GM10847 (cell line): ENCODE measurements around the gene ZBTB37.

Source experiments
- POLR2A ChIP-seq: IDR thresholded peaks from 2 replicates; pipeline ENCODE4 v1.6.1; 2011; ENCODE audit not compliant: insufficient read length; ENCODE audit errors: extremely low read depth

ZBTB37 gene, protein sequence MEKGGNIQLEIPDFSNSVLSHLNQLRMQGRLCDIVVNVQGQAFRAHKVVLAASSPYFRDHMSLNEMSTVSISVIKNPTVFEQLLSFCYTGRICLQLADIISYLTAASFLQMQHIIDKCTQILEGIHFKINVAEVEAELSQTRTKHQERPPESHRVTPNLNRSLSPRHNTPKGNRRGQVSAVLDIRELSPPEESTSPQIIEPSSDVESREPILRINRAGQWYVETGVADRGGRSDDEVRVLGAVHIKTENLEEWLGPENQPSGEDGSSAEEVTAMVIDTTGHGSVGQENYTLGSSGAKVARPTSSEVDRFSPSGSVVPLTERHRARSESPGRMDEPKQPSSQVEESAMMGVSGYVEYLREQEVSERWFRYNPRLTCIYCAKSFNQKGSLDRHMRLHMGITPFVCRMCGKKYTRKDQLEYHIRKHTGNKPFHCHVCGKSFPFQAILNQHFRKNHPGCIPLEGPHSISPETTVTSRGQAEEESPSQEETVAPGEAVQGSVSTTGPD

DNA sequence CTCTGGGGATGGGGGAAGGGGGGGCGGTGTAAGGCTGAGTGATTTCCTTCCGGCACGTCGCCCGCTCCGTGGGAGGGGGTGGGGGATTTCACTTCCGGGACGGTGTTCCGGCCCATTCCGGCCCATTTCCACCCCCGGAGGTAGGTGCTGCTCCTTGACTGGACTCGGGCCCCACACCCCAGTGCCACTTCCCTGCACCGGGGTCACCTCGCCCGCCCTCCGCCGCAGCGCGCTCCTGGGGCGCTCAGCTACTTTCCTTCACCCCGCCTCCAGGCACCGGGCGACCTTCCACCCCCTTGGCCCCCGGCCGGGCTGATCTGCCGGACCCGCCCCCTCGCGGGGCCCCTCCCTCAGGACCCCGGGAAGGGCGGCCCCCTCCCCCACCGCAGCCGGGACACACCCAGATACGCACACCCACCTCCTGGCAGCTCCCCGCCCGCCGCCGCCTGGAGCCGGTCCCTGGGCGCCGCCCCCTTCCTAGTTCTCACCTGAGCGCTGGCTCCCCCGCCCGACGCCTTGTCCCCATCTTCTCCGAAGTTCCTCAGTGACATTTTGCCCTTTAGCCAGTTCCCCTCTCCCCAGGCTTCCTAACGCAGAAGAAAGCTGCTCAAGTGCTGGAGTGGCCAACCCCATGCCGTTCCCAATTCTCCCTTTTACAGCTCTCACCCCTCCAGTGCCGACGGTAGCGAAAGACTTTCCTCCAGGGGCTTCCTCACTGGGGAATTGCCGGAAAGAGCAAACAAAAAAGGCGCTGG is at the start of gene ZBTB37:
TSS of gene ZBTB37 (plus strand) at position 115 of the 755 bp plus-strand sequence. CDS start 1,846 bp downstream, outside the sequence.
- TF ChIP-seq POLR2A = peak; percentile 29

DNA sequence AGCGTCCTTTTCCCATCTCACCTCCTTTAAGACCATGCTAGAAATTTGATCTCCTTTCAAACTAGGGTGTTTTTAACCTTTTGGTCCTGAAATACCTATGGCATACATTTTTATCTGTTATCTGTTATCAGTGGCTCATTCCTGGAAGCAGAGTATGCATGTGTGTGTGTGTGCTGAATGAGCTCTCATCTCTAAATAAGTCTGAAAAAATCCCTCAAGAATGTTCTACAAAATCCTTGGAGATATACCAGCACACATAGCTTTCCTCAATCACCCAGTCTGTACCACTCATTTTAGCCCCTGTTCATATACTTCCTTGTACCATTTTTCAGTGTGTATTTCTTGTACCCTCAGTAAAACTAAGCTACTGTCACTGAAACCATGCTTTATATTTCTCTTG is 49.7 kb upstream of the ZBTB37 start:
- no peak for TF ChIP-seq POLR2A

DNA sequence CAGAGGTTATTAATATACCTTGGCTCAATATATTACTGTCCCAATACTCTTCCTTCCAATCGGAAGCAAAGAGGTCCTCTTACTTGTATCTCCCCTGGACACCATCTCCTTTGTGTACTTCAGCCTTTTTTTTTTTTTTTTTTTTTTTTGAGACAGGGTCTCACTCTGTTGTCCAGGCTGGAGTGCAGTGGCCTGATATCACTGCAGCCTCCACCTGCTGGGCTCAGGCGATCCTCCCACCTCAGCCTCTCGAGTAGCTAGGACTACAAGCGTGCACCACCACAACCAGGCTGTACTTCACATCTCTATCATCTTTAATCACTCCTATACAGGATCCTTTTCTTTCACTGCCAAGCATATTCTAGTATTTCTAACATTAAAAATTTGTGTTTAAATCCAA is 46.5 kb upstream of the ZBTB37 start:
- TF ChIP-seq POLR2A = no peak

DNA sequence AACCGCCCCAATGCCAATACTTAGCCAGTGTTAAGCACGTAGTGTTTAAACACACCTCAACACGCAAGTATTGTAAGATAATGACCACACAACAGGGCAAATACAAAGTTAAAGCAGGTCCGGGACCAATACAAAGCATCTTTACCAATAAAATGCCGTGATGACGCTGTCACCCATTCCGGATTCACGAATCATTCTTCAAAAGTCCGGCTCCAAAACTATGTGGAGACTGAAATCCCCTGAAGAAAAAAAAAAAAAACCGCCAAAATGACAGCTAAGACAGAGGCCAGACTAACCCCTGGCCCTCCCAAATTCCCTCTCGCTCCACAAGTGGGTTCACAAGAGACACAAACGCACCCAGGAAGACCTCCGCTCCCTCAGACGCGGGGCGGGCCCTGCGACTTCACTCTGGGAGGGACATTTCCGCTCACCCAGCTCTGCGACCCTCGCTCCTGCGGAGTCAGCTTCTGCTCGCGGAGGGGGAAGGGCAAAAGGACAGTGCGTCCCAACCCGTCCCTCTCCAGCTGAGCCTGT is 44.3 kb upstream of the ZBTB37 start:
- TF ChIP-seq POLR2A = no peak

DNA sequence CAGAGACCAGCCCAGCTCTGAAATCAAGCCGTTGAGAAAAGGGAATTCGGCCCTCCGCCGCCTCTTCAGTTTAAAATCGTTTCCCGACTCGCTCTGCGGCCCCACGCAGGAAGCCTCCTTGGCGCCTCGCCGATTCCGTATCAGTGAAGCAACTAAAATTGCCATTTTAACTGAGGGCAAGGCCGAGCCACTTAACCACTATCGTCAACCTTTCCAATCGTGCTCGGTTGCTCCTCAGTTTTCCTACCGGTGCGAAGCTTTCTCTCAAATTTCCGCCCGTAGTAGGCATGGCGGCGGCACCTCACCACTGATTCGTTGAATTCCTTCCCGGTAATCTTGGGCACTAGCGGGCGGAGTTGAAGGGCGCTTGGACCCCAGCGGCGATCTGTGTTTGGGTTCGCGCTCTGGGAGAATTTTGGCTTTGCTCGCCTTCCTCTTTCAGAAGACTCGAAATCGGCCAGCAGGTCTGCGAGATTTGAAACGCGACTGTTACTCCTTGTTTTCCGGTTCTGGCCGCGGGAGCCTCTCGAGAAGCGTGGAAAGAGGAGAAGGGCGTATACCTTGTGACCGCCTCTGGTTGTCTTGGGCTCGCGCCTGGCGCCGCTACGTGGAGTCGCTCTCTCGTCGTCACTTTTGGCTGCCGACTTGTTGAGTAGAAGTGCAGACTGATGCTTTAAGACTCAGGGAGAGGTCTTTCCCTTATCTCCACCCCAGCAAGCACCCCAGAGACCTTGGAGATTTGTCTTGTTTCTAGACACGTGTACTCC is 43.7 kb upstream of the ZBTB37 start, which contains the start of the genes CENPL and DARS2:
TSS of gene CENPL (minus strand) at position 569 of the 767 bp plus-strand sequence. CDS start 13,584 bp downstream, outside the sequence.
TSS of gene DARS2 (plus strand) at position 359 of the 767 bp plus-strand sequence. CDS start 557 bp downstream, outside the sequence.
- peak; percentile 52 for TF ChIP-seq POLR2A

DNA sequence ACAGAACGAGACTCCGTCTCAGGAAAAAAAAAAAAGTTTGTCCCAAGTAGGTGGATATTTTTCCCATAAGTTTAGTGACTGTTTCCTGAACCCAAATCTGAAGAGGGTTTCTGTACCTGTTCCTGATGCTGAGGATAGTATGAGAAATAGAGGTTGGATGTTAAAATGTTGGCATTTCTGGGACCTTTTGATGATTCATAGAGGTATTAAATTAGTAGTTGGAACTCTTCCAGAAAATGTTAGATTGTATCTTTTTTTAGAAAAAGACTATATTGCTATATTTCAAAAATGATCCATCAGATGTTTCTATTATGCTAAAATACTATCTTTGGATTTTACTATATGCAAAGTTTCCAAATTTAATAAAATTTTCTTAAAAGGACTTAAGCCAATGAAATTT is 40.6 kb upstream of the ZBTB37 start:
- TF ChIP-seq POLR2A = no peak

DNA sequence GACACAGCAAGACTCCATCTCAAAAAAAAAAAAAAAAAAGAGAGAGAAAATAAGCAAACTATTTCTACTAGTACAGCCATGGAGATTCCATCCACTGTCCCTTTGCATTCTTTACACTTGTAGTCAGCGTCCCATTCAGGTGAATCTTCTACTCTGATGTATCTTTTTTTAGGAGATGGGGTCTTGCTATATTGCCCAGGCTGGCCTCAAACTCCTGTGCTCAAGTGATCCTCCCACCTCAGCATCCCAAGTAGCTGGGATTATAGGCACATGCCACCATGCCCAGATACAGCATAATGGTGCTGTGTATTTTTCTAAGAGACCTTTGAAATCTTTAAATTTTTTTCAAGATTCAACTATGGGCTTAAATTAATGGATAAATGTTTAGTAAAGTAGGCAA is 35.4 kb upstream of the ZBTB37 start:
- TF ChIP-seq POLR2A = no peak

DNA sequence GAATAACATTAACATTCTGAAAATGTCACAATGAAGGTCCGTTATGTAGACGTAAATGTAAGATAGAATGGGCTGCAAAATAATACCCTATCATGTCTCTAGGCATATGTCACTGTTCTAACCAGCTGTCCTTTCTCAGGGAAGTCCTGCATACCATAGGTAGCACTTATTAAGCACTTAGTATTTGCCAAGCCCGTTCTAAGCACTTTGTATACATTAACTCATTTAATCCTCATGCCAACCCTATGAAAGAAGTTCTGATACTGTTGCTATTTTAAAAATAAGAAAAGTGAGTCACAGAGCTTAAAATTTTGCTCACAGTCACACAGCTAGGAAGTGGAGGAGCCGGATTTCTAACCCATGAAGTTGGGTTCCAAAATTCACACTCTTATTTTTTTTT is 16.1 kb upstream of the ZBTB37 start:
- TF ChIP-seq POLR2A = no peak

DNA sequence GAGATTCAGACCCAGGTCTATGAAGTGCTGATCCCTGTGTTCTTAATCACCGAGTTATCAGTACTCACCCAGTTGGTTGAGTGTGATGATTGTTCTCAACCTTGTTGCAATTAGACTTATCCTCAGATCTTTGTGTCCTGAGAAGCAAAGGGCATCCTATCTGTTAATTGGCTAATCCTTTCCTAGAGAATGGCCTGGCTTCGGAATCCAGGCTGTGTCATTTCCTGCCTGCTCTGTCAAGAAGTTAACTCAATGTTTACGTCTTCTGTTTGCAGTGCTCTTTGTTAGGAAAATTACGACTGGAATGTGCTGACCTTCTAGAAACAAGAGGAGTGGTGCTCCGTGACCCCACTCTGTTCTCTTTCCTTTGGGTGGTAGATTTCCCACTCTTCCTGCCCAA is 15.1 kb upstream of the ZBTB37 start:
- no peak for TF ChIP-seq POLR2A

DNA sequence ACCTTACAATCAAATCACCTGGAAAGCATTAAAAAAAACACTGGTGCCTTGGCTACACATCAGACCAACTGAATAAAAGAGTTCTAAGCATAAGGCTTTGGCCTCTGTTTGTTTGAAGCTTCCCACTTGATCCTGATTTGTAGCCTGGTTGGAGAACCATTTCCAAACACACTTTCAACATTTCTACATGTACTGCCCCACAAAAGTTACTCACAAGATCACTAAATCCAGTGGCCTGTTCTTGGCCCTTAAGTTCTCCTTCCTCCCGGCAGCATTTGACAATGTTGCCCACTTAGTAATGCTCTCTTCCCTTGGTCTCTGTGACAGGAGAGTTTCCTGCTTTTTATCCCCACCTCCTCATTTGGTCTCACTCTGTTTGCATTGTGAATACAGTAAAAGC is 12.2 kb upstream of the ZBTB37 start:
- TF ChIP-seq POLR2A = no peak

DNA sequence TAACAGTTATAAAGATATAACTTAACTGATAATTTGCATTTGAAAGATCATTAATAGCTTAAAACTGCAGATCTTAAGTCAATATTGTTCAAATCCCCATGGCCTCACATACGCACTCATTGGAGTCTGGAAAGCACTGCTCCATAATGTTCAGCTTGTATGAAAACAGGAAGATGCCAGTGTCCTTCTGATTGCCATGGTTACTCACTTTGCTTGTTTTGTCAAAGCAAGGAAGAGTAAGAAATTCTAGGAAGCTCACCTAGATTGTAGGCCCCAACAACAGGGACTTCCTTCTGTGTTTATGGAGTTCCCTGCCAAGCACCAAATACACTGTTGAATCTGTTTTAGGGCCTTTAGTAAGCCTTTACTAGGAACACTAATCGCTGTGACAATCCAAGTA is 11.3 kb upstream of the ZBTB37 start:
- TF ChIP-seq POLR2A = no peak

DNA sequence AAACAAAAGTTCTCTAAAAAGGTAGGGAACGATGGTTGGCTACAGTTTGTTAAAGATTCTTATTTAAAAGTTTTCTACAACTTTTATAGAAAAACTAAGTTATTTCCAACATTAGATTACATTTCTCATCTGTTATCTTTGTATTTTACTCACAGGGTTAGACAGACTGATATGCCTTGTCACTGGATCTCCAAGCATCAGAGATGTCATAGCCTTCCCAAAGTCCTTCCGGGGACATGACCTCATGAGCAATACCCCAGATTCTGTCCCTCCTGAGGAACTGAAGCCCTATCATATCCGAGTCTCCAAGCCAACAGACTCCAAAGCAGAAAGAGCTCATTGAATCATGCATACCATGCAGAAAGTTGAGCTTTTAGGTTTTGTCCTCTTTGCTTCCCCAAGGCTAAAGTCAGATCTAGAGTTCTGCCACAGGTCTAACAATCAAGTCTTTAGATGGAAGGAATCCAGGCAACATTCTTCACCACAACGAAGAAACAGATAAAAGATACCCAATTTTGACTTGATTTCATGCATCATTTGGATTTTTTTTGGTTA is 10.7 kb upstream of the ZBTB37 start:
- no peak for TF ChIP-seq POLR2A

DNA sequence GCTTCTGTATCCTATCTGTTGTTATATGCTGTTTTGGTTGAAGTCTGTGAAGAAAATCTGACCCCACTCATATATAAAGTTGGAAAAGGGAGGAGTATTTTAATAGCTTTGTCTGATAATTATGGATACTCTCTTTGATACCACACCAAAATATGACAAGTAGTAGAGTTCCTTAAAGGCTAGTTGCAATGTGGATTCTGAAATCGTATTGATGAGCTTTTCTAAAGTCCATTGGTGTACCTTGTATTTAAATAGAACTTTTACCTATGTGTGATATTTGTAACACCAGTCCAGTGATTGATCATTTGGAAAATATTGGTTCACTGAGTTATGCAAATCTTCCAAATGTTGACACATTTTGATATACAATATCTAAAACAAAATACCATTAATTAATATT is 8.1 kb upstream of the ZBTB37 start:
- TF ChIP-seq POLR2A = no peak

DNA sequence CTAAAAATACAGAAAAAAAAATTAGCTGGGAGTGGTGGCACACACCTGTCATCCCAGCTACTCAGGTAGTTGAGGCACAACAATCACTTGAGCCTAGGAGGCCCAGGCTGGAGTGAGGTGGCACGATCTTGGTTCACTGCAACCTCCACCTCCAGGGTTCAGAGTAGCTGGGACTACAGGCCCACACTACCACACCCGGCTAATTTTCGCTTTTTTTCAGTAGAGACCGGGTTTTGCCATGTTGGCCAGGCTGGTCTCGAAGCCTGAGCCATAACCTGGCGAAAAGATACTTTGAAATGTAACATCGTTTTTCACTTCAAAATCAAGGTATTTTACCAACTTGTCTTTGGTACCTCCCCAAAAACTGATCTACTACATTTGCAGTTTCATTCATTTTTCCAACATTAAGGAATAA is 6.4 kb upstream of the ZBTB37 start:
- TF ChIP-seq POLR2A = no peak

DNA sequence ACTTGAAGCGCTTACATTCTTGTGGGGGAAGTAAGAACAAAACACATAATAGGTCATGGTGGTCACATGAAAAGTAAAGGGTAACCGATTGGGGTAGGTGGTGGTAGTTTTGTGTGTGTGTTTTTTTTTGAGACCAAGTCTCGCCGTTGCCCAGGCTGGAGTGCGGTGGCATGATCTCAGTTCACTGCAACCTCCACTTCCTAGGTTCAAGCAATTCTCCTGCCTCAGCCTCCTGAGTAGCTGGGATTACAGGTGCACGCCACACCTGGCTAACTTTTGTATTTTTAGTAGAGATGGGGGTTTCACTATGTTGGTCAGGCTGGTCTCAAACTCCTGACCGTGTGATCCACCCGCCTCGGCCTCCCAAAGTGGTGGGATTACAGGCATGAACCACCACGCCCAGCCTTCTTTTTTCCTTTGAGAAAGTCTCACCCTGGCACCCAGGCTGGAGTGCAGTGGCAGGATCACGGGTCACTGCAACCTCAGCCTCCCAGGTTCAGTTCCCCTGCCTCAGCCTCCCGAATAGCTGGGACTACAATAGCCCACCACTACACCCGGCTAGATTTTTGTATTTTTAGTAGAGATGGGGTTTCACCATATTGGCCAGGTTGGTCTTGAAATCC is 5.9 kb upstream of the ZBTB37 start:
- peak; percentile 13 for TF ChIP-seq POLR2A

DNA sequence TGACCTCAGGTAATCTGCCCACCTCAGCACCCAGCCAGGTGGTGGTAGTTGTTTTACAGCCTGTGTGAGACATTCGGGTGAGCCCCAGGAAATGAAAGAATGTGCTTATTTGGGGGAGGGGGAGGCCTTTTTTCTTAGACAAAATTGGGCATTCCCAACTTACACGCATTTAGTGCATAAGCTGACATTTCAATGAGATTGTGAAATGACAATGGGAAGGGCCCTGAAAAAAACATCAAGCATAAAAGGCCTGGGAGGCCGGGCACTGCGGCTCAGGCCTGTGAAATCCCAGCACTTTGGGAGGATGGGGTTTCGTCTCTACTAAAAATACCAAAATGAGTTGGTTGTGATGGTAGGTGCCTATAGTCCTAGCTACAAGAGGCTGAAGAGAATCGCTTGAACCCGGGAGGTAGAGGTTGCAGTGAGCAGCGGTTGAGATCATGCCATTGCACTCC is 5.4 kb upstream of the ZBTB37 start:
- no peak for TF ChIP-seq POLR2A
